NB4 (cell line): ENCODE data around the gene SERTM2.

ENCODE experiments used
- DNase-seq: peaks from one replicate; pipeline ENCODE4 v3.0.0; 2010; ENCODE audit warnings: low read depth
- H3K4me3 ChIP-seq: one replicate; pipeline ENCODE4 v1.5.1; 2011; ENCODE audit warnings: mild to moderate bottlenecking, low read depth, low read length, moderate library complexity
- CTCF ChIP-seq: IDR thresholded peaks from one replicate; pipeline ENCODE4 v1.5.1; 2012; ENCODE audit warnings: low read depth, low read length
- MAX ChIP-seq: IDR thresholded peaks from 2 replicates; pipeline ENCODE4 v1.6.1; 2011; ENCODE audit warnings: low read depth, low read length
- MYC ChIP-seq: IDR thresholded peaks from 2 replicates; pipeline ENCODE4 v1.6.1; 2011; ENCODE audit warnings: low read depth, low read length
- POLR2A ChIP-seq: IDR thresholded peaks from 2 replicates; pipeline ENCODE4 v1.6.1; 2011; ENCODE audit warnings: mild to moderate bottlenecking; ENCODE audit not compliant: insufficient read length; ENCODE audit errors: extremely low read depth

The SERTM2 gene

GRCh38 chrX:111483135-111483534 is 28.3 kb upstream of the SERTM2 start:
- no peak overlapping the region for H3K4me3 ChIP-seq
- no peak for TF ChIP-seq POLR2A
- TF ChIP-seq MYC: no peak
- TF ChIP-seq MAX: no peak
- TF ChIP-seq CTCF: no peak
- DNase-seq: no peak

GRCh38 chrX:111483881-111484280 is 27.6 kb upstream of the SERTM2 start:
- no peak for TF ChIP-seq POLR2A
- no peak for TF ChIP-seq MYC
- no peak for TF ChIP-seq CTCF
- no peak for TF ChIP-seq MAX
- no peak for DNase-seq
- no peak overlapping the region for H3K4me3 ChIP-seq

- H3K4me3 ChIP-seq: no peak overlapping the region
- no peak for TF ChIP-seq POLR2A
- TF ChIP-seq MYC: no peak
- no peak for TF ChIP-seq CTCF
- no peak for TF ChIP-seq MAX
- DNase-seq: no peak
Observed at GRCh38 chrX:111490688-111491087, 20.8 kb upstream of the SERTM2 start.

- no peak for DNase-seq
- no peak overlapping the region for H3K4me3 ChIP-seq
- TF ChIP-seq POLR2A (no peak), MAX (no peak), MYC (no peak), CTCF (no peak)
Observed at GRCh38 chrX:111492085-111492484, 19.4 kb upstream of the SERTM2 start.

GRCh38 chrX:111498538-111499103 is 12.8 kb upstream of the SERTM2 start:
- H3K4me3 ChIP-seq: no peak overlapping the region
- no peak for TF ChIP-seq POLR2A
- TF ChIP-seq MAX: no peak
- no peak for TF ChIP-seq MYC
- TF ChIP-seq CTCF: no peak
- no peak for DNase-seq

GRCh38 chrX:111503485-111503993 is 7.9 kb upstream of the SERTM2 start:
- no peak for DNase-seq
- TF ChIP-seq CTCF (no peak), POLR2A (no peak), MYC (no peak)
- H3K4me3 ChIP-seq: no peak overlapping the region
